GM18508 (cell line): Measurements from ENCODE around the gene ALG1.
"Not testable (repeated sequence)": the region's sequence is repeated elsewhere in the genome, so short reads cannot be mapped to it uniquely, and the experiment has no call there.

Experiments used
- ATAC-seq: cut with Tn5 transposase; IDR thresholded peaks from one replicate; pipeline ENCODE4 v1.9.1; 2021; ENCODE audit warnings: moderate number of reproducible peaks; ENCODE audit not compliant: insufficient read depth, unreplicated experiment

The ALG1 gene

GRCh38 chr16:5072334-5073278 is 963 bp downstream of the ALG1 start:
- ATAC-seq: peak; percentile 10

GRCh38 chr16:5073279-5073629 is 1.6 kb downstream of the ALG1 start:
- ATAC-seq: no peak

GRCh38 chr16:5073771-5074170 is 2.1 kb downstream of the ALG1 start:
- ATAC-seq: not testable (repeated sequence)

- ATAC-seq: no peak
These were observed 4.0 kb downstream of the ALG1 start for GRCh38 chr16:5075637-5076036.

- ATAC-seq: no peak
These were observed 5.7 kb downstream of the ALG1 start for GRCh38 chr16:5077304-5077703.

GRCh38 chr16:5078626-5079025 is 7.0 kb downstream of the ALG1 start:
- ATAC-seq: no peak

GRCh38 chr16:5080461-5080860 is 8.8 kb downstream of the ALG1 start:
- ATAC-seq: not testable (repeated sequence)

GRCh38 chr16:5080996-5081395 is 9.4 kb downstream of the ALG1 start:
- ATAC-seq: not testable (repeated sequence)

GRCh38 chr16:5083646-5084045 is 12.0 kb downstream of the ALG1 start:
- ATAC-seq: not testable (repeated sequence)

- not testable (repeated sequence) for ATAC-seq
These were observed 12.6 kb downstream of the ALG1 start for GRCh38 chr16:5084099-5084731.

GRCh38 chr16:5084802-5085201 is 13.2 kb downstream of the ALG1 start:
- not testable (repeated sequence) for ATAC-seq

GRCh38 chr16:5085716-5086115 is 14.1 kb downstream of the ALG1 start:
- ATAC-seq: not testable (repeated sequence)

GRCh38 chr16:5088086-5088790 is 16.6 kb downstream of the ALG1 start:
- not testable (repeated sequence) for ATAC-seq

GRCh38 chr16:5088936-5089335 is 17.3 kb downstream of the ALG1 start:
- ATAC-seq: not testable (repeated sequence)

GRCh38 chr16:5089911-5090555 is 18.4 kb downstream of the ALG1 start:
- not testable (repeated sequence) for ATAC-seq

- ATAC-seq: not testable (repeated sequence)
These were observed 18.9 kb downstream of the ALG1 start for GRCh38 chr16:5090592-5090991.

- not testable (repeated sequence) for ATAC-seq
These were observed 21.4 kb downstream of the ALG1 start for GRCh38 chr16:5093081-5093480.

GRCh38 chr16:5093746-5094145 is 22.1 kb downstream of the ALG1 start:
- ATAC-seq: not testable (repeated sequence)

- ATAC-seq: not testable (repeated sequence)
These were observed 23.6 kb downstream of the ALG1 start for GRCh38 chr16:5095145-5095830.
